SU-DHL-6 (cell line): ENCODE data around the gene IL20.

Experiments used
- EZH2phosphoT487 ChIP-seq: fragments of 200-600 bp; sonication (generic), shearing (Covaris generic); conservative IDR thresholded peaks from 2 replicates; pipeline ENCODE4 v1.6.1; 2018; ENCODE audit warnings: mild to moderate bottlenecking, antibody characterized with exemption, low read length, moderate library complexity, mixed read lengths
- TF ChIP-seq, protein P1 (sequence below): fragments of 200-600 bp; sonication (generic); IDR thresholded peaks from one replicate; pipeline ENCODE4 v1.5.1; 2017; ENCODE audit warnings: antibody characterized with exemption, mild to moderate bottlenecking, low read length, moderate library complexity; ENCODE audit not compliant: insufficient read depth, poor library complexity, severe bottlenecking

DNA sequence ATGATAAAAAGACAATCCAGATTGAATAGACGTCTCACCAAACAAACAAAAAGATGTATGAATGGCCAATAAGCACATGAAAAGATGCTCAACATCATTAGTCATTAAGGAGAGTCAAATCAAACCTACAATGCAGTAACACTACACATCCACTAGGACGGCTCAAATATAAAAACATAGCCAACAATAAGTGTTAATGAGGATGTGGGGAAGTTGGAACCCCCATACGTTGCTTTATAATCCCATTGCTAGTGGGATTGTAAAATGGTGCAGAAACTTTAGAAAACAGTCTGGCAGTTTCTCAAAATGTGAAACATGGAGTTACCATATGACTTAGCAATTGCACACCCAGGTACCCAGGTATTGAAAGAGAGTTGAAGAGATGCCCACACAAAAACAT is 17.1 kb downstream of the IL20 start:
- TF ChIP-seq, protein P1, sequence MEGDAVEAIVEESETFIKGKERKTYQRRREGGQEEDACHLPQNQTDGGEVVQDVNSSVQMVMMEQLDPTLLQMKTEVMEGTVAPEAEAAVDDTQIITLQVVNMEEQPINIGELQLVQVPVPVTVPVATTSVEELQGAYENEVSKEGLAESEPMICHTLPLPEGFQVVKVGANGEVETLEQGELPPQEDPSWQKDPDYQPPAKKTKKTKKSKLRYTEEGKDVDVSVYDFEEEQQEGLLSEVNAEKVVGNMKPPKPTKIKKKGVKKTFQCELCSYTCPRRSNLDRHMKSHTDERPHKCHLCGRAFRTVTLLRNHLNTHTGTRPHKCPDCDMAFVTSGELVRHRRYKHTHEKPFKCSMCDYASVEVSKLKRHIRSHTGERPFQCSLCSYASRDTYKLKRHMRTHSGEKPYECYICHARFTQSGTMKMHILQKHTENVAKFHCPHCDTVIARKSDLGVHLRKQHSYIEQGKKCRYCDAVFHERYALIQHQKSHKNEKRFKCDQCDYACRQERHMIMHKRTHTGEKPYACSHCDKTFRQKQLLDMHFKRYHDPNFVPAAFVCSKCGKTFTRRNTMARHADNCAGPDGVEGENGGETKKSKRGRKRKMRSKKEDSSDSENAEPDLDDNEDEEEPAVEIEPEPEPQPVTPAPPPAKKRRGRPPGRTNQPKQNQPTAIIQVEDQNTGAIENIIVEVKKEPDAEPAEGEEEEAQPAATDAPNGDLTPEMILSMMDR, result no peak
- TF ChIP-seq EZH2phosphoT487, result no peak
